Body of pancreas (tissue), 4 donors: ENCODE results near the gene SLPI. TPM values are rescaled to one million over a fixed set of nuclear protein-coding genes. Genes with fewer than 3 reads are reported as not detected.

Source experiments
- ATAC-seq: fragments of 150-250 bp; one replicate; pipeline ENCODE4 v1.9.1; 2016
- DNase-seq, 4 donors: peaks; one replicate each; pipeline ENCODE4 v3.0.0-alpha.2; 2019
- H3K27ac ChIP-seq, 4 donors: fragments of 200-600 bp; sonication (generic); 1 replicate in 3 of 4; 2 replicates in 1 of 4; pipeline versions ENCODE4 v1.5.1 to v1.6.1; 2016 to 2019; ENCODE audit warnings: mild to moderate bottlenecking in 1 of 4, mixed read lengths in 1 of 4, moderate library complexity in 1 of 4
- H3K27me3 ChIP-seq, 2 donors: fragments of 200-600 bp; sonication (generic); one replicate each; pipeline ENCODE4 v1.6.0; 2016; ENCODE audit warnings: mild to moderate bottlenecking in 1 of 2
- H3K36me3 ChIP-seq, 2 donors: fragments of 200-600 bp; sonication (generic); replicated peaks in 1 of 2; 2 replicates each; pipeline ENCODE4 v1.5.1; 2016; ENCODE audit warnings: low read depth in 2 of 2; ENCODE audit not compliant: insufficient read depth in 1 of 2
- H3K4me1 ChIP-seq: fragments of 200-600 bp; sonication (generic); one replicate; pipeline ENCODE4 v1.6.0; 2016
- H3K4me3 ChIP-seq, 2 donors: fragments of 200-600 bp; sonication (generic); 1 replicate in 1 of 2; 2 replicates in 1 of 2; pipeline ENCODE4 v1.5.1; 2016 to 2019
- H3K9me3 ChIP-seq, 3 donors: fragments of 200-600 bp; sonication (generic); 1 replicate in 2 of 3; 2 replicates in 1 of 3; pipeline ENCODE4 v1.5.1; 2016
- POLR2A ChIP-seq, 3 donors: fragments of 450-650 bp; IDR thresholded peaks; one replicate each; pipeline ENCODE4 v1.6.1; 2016; ENCODE audit warnings: antibody characterized with exemption in 3 of 3, mild to moderate bottlenecking in 2 of 3
- WGBS, 2 donors: methylation state at CpG; one replicate each; pipeline ENCODE4 v1.1.5; 2017; 5-methylcytosine and 5-hydroxymethylcytosine counted together
- intact Hi-C: fragments of 100-400 bp; cut with DNase I; formaldehyde crosslinking; loops from one replicate; pipeline ENCODE4 v1.15.1; 2023
- total RNA-seq, 2 donors: library from RNA; depleted of rRNA; stranded (reverse); fragments of >200 nt; gene quantifications; one replicate each; pipeline ENCODE4 v1.1.0, GENCODE V29; 2016
- TF ChIP-seq, protein P1 (sequence below), 7 experiments: fragments of 450-650 bp in 4 of 7; fragments of 200-600 bp in 3 of 7; sonication (generic) in 3 of 7; IDR thresholded peaks; one replicate each; pipeline ENCODE4 v1.5.1; 2016 to 2019; ENCODE audit warnings: antibody characterized with exemption in 7 of 7

SLPI gene
- total RNA-seq, 2 donors from 2014 or later: 14.5 to 34.0 TPM

DNA sequence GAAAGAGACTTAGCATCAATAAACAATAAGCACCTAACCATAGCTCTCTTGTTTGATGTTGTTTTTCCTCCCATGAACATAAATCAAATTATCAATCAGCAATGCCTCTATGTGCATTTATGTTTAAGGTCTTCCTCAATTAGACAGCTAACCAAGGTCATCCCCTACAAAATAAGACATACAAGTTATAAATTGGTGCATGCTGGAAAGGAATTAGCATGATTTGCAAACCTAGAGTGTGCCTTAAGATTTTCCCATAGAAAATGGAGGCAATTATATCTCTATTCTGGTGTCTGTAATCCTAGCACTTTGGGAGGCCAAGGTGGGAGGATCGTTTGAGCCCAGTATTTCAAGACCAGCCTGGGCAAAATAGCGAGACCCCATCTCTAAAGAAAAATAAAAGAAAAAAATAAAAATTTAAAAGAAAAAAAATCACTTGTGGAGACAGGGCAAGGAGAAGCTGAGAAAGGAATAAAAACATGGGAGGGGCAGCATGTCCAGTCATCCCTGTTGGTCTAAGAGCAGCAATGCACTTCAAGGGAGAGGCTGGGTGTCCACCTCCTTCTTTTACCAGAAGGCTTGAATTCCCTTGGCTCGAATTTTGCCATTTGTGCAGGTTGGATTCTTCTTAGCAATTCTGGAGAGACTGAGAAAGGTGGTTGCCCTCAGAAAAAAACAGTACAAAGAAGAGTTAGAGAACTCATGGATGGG is 9.3 kb upstream of the SLPI start:
- Histone ChIP-seq H3K27me3 (no peaks in the 10 kb centered on the region), H3K9me3 (no peaks in the 10 kb centered on the region), H3K4me3 (no peak overlapping the region), H3K27ac (no peak overlapping the region), H3K4me1 (no peaks in the 10 kb centered on the region), H3K36me3 (no peaks in the 10 kb centered on the region)
- DNase-seq (no peak), ATAC-seq (no peak)
- intact Hi-C loops: no loop called here
- 54 to 75% methylated on average over 3 of the region's 3 CpGs for WGBS, 2 donors
- TF ChIP-seq, protein P1, sequence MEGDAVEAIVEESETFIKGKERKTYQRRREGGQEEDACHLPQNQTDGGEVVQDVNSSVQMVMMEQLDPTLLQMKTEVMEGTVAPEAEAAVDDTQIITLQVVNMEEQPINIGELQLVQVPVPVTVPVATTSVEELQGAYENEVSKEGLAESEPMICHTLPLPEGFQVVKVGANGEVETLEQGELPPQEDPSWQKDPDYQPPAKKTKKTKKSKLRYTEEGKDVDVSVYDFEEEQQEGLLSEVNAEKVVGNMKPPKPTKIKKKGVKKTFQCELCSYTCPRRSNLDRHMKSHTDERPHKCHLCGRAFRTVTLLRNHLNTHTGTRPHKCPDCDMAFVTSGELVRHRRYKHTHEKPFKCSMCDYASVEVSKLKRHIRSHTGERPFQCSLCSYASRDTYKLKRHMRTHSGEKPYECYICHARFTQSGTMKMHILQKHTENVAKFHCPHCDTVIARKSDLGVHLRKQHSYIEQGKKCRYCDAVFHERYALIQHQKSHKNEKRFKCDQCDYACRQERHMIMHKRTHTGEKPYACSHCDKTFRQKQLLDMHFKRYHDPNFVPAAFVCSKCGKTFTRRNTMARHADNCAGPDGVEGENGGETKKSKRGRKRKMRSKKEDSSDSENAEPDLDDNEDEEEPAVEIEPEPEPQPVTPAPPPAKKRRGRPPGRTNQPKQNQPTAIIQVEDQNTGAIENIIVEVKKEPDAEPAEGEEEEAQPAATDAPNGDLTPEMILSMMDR (IDR thresholded peaks at IDR 0.05): no peak
- no peak for TF ChIP-seq POLR2A (IDR thresholded peaks at IDR 0.05)

DNA sequence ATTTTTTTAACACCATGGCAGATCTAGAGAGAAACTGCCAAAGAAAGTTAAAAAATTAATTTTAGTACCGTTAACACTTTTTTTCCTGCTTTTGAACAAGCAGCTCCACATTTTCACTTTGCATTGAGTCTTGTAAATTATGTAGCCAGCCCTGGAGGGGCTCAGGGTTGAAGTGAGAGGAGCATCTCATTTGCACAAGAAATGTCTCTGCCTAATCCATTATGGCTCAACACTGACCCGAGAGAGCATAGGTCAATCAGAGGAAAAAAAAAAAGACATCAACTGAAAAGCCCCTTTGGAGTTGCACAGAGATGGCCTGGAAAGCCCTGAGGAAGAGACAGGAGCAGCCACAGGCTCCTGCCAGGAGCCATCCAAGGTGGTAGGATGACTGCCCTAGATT is 4.3 kb upstream of the SLPI start:
- no peak overlapping the region for H3K4me3 ChIP-seq
- no peak overlapping the region for H3K27ac ChIP-seq
- no peaks in the 10 kb centered on the region for H3K36me3 ChIP-seq
- TF ChIP-seq, protein P1 (IDR thresholded peaks at IDR 0.05): no peak
- no peak for TF ChIP-seq POLR2A (IDR thresholded peaks at IDR 0.05)
- ATAC-seq (no peak), DNase-seq (no peak)
- H3K27me3 ChIP-seq: no peaks in the 10 kb centered on the region
- H3K9me3 ChIP-seq: no peaks in the 10 kb centered on the region
- intact Hi-C loops: no loop called here
- peaks cover 15% of the 10 kb centered on the region for H3K4me1 ChIP-seq
- WGBS, 2 donors: 45 to 48% methylated on average over 2 of the region's 2 CpGs

DNA sequence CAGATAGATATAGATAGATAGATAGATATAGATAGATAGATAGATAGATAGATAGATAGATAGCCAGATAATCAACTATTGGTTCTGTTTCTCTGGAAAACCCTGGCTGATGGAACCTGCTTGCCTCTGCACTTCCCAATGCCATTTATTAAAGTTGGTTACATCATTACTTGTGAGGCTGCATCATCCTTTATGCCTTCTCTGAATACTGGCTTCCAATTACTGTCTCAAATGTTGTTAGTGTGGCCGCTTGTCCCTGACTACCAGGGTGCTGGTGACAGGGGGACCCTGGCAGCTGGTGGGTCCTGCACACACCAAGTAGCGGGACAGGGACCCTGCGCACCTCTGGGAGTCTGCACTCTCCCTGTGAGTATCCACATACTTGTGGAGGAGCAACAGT is 3.9 kb upstream of the SLPI start:
- H3K4me3 ChIP-seq: no peak overlapping the region
- H3K36me3 ChIP-seq: no peaks in the 10 kb centered on the region
- WGBS, 2 donors: 83 to 89% methylated on average over 3 of the region's 3 CpGs
- no peaks in the 10 kb centered on the region for H3K27me3 ChIP-seq
- peaks cover 15% of the 10 kb centered on the region for H3K4me1 ChIP-seq
- no peak for DNase-seq
- H3K27ac ChIP-seq: no peak overlapping the region
- TF ChIP-seq, protein P1 (IDR thresholded peaks at IDR 0.05): no peak
- no peak for TF ChIP-seq POLR2A (IDR thresholded peaks at IDR 0.05)
- no peaks in the 10 kb centered on the region for H3K9me3 ChIP-seq
- intact Hi-C loops: no loop called here
- ATAC-seq: no peak

DNA sequence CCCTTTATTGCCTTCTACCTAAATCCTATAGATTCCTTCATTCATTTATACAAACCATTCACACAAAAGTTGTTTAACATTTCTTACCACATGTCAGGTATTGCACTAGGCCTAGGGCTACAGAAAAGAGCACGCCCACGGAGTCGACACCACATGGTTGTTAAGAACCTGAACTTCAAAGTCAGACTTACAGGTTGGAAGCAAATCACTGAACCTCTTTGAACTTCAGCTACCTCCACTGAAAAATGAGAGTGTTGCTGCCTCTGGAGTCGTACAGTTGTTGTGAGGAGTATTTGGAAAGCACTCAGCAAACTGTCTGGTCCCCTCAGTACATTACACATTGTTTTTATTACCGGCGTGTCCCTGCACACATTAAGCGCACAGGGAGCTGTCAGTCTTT is 3.3 kb upstream of the SLPI start:
- TF ChIP-seq, protein P1 (IDR thresholded peaks at IDR 0.05): no peak
- TF ChIP-seq POLR2A (IDR thresholded peaks at IDR 0.05): no peak
- DNase-seq (no peak), ATAC-seq (no peak)
- H3K36me3 ChIP-seq: no peaks in the 10 kb centered on the region
- no peak overlapping the region for H3K27ac ChIP-seq
- intact Hi-C loops: no loop called here
- no peaks in the 10 kb centered on the region for H3K27me3 ChIP-seq
- 84 to 86% methylated on average over 7 of the region's 7 CpGs for WGBS, 2 donors
- H3K4me1 ChIP-seq: peaks cover 15% of the 10 kb centered on the region
- H3K9me3 ChIP-seq: no peaks in the 10 kb centered on the region
- no peak overlapping the region for H3K4me3 ChIP-seq

DNA sequence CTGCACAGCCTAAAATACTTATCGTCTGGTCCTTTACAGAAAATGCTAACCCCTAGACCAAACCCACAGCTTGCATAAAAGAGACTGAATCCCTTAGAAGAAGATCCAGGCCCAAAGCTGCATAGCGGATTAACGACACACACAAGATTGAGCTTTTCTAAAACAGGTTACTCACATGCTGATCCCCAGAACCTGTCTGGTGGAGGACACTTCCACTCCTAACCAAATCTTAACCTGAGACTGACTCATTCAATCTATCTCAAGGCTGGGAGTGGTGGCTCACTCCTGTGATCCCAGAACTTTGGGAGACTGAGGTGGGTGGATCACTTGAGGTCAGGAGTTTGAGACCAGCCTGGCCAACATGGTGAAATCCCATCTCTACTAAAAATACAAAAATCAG is 2.8 kb upstream of the SLPI start:
- no peak overlapping the region for H3K4me3 ChIP-seq
- no peaks in the 10 kb centered on the region for H3K9me3 ChIP-seq
- WGBS, 2 donors: 62 to 94% methylated on average over 3 of the region's 3 CpGs
- H3K27me3 ChIP-seq: no peaks in the 10 kb centered on the region
- no peaks in the 10 kb centered on the region for H3K36me3 ChIP-seq
- H3K27ac ChIP-seq: no peak overlapping the region
- no peak for ATAC-seq
- intact Hi-C loops: no loop called here
- peaks cover 15% of the 10 kb centered on the region for H3K4me1 ChIP-seq
- no peak for TF ChIP-seq POLR2A (IDR thresholded peaks at IDR 0.05)
- TF ChIP-seq, protein P1 (IDR thresholded peaks at IDR 0.05): no peak
- DNase-seq: no peak
